ENCODE measurements around the gene FMNL1. TPM values are rescaled to one million over a fixed set of nuclear protein-coding genes. Genes with fewer than 3 reads are reported as not detected.

The FMNL1 gene
- total RNA-seq, 1 experiment from 2014 or later = 9.0 TPM

DNA sequence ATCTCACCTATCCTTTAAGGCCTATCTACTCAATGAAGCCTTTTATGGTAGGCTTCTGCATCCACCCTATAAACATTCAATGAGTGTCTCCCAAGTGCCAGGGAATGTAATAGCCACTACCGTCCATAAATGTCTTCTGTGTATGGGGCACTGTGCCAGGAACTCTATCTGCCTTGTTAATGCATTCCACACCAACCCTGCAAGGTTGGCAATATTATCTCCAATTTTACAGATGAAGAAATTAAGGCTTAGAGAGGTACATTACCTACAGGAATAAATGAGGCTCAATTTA lies 75.1 kb downstream of the FMNL1 start:
- Histone ChIP-seq H3K36me3 (peaks cover 68% of the 10 kb centered on the region), H3K27me3 (no peaks in the 10 kb centered on the region), H3K9me3 (no peaks in the 10 kb centered on the region), H3K4me3 (no peak overlapping the region)
- no peak for DNase-seq

Other genes starting within 250 kb of the FMNL1 start
- 20.7 and 24.1 TPM in 2 replicates for gene DCAKD, start 170.3 kb upstream of the FMNL1 start, total RNA-seq (2014; rRNA removed; shearing (Covaris generic); ENCODE audit: low replicate concordance)
- gene NMT1, start 160.6 kb upstream of the FMNL1 start, total RNA-seq (2014; rRNA removed; shearing (Covaris generic); ENCODE audit: low replicate concordance) = 103 and 154 TPM in 2 replicates
- 9.4 and 13.3 TPM in 2 replicates for gene PLCD3, start 89.4 kb upstream of the FMNL1 start, total RNA-seq (2014; rRNA removed; shearing (Covaris generic); ENCODE audit: low replicate concordance)
- gene ACBD4, start 86.2 kb upstream of the FMNL1 start, total RNA-seq (2014; rRNA removed; shearing (Covaris generic); ENCODE audit: low replicate concordance) = 2.7 and 5.0 TPM in 2 replicates
- gene HEXIM1, start 73.4 kb upstream of the FMNL1 start, total RNA-seq (2014; rRNA removed; shearing (Covaris generic); ENCODE audit: low replicate concordance) = 20.3 and 20.8 TPM in 2 replicates
- 20.6 and 34.3 TPM in 2 replicates for gene HEXIM2, start 60.0 kb upstream of the FMNL1 start, total RNA-seq (2014; rRNA removed; shearing (Covaris generic); ENCODE audit: low replicate concordance)
- not detected in 2 replicates for gene SPATA32, start 40.2 kb downstream of the FMNL1 start, total RNA-seq (2014; rRNA removed; shearing (Covaris generic); ENCODE audit: low replicate concordance)
- 13.4 and 18.7 TPM in 2 replicates for gene MAP3K14, start 95.1 kb downstream of the FMNL1 start, total RNA-seq (2014; rRNA removed; shearing (Covaris generic); ENCODE audit: low replicate concordance)
- 0.07 and 1.5 TPM in 2 replicates for gene ARHGAP27, start 211.0 kb downstream of the FMNL1 start, total RNA-seq (2014; rRNA removed; shearing (Covaris generic); ENCODE audit: low replicate concordance)